ENCODE results near the gene DNAJB8.

DNAJB8 gene

DNA sequence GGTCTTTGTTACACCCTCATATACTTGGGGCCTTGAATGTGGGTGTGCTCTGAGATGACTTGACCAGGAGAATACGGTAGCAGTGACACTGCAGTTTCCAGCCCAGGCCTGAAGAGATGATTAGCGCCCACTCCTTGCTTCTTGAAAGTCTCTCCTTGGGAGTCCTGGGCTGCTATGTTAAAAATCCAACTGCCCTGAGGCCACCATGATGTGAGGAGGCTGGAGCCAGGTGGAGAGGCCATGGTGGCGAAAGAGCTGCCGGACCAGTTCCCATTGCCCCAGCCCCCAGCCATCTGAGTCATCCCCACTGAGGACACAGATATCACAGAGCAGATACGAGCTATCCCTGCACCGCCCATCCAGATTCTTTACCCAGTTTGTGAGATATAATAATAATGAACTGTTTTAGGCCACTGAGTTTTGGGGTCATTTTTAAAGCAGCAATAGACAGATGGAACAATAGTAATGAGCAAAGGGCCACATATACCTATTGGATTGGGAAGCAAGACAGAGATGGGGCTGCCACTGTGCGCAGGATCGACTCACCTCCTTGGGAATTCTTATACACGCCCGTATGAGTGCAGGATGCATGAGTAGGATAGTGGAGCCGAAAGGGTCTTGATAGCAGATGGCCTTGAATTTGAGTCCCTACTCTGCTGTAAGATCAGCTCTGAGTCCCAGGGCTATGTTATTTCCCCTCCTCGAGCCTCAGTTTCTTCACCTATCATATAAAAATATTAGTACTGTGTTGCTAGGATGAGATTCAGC, 38.5 kb upstream of the DNAJB8 start:
- ATAC-seq (ENCODE audit: low read depth) = peak; percentile 62
- H3K9me3 ChIP-seq (ENCODE audit: severe bottlenecking) = no peaks in the 10 kb centered on the region
- no peak overlapping the region for H3K27ac ChIP-seq (ENCODE audit: poor library complexity, severe bottlenecking)
- peaks cover 5% of the 10 kb centered on the region for H3K4me1 ChIP-seq (ENCODE audit: insufficient read depth, poor library complexity, severe bottlenecking)
- H3K36me3 ChIP-seq (ENCODE audit: low read depth) = no peaks in the 10 kb centered on the region
- TF ChIP-seq, protein P1, sequence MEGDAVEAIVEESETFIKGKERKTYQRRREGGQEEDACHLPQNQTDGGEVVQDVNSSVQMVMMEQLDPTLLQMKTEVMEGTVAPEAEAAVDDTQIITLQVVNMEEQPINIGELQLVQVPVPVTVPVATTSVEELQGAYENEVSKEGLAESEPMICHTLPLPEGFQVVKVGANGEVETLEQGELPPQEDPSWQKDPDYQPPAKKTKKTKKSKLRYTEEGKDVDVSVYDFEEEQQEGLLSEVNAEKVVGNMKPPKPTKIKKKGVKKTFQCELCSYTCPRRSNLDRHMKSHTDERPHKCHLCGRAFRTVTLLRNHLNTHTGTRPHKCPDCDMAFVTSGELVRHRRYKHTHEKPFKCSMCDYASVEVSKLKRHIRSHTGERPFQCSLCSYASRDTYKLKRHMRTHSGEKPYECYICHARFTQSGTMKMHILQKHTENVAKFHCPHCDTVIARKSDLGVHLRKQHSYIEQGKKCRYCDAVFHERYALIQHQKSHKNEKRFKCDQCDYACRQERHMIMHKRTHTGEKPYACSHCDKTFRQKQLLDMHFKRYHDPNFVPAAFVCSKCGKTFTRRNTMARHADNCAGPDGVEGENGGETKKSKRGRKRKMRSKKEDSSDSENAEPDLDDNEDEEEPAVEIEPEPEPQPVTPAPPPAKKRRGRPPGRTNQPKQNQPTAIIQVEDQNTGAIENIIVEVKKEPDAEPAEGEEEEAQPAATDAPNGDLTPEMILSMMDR (IDR thresholded peaks at IDR 0.05; ENCODE audit: poor library complexity, severe bottlenecking) = no peak
- no peaks in the 10 kb centered on the region for H3K27me3 ChIP-seq (ENCODE audit: insufficient read depth, poor library complexity, severe bottlenecking)
- no peak overlapping the region for H3K4me3 ChIP-seq (ENCODE audit: severe bottlenecking)
- DNase-seq (ENCODE audit: low spot score) = no peak

DNA sequence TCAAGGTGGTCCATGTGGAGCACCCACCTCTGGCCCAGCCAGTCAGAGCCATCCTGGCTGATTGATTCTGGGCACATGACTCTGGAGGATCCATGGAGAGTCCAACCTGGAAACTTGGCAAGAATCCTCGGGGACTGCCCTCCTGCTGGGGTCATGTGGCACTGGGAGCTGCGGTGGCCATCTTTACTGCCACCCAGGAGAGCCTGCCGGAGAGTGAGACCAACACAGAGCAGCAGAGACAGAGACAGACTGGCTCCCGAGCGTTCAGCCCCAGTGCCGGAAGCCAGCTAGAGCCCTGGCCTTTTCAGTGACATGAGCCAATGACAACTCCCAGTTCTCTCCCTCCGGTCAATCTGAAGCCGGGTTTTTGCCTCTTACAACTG, 37.8 kb upstream of the DNAJB8 start:
- TF ChIP-seq, protein P1 (IDR thresholded peaks at IDR 0.05; ENCODE audit: poor library complexity, severe bottlenecking) = no peak
- ATAC-seq (ENCODE audit: low read depth) = no peak
- H3K27ac ChIP-seq (ENCODE audit: poor library complexity, severe bottlenecking) = no peak overlapping the region

DNA sequence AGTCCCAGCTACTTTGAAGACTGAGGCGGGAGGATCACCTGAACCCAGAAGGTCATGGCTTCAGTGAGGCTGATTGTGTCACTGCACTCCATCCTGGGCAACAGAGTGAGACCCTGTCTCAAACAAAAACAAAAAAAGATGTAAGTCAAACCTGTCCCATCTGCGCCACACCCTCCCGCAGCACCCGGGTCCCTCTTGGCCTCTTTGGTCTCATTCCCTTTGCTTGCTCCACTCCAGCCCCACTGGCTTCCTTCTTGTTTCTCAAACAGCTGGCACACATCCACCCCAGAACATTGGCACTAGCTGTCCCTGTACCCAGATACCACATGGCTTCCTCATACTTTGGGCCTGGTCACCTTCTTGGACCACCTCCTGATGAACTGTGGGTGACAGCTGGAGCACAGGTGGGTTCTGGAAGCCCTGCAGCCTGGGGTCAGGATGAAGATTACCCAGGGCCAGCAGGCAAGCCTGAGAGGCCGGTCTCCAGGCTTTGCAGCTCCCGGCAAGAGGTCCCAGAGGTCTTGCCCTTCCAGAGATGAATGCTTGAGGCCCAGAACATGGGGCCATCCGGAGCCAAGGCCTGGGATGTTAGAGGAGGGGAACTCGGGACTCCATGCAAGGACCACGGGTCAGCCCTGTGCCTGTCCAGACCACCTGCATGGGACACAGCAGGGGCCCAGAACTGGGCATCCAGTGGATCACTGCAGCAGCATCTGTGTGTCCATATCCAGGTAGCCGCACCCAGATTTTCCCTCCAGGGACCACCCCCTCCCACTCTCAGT, 37.3 kb upstream of the DNAJB8 start:
- Histone ChIP-seq H3K27me3 (ENCODE audit: insufficient read depth, poor library complexity, severe bottlenecking) (no peaks in the 10 kb centered on the region), H3K27ac (ENCODE audit: poor library complexity, severe bottlenecking) (no peak overlapping the region), H3K9me3 (ENCODE audit: severe bottlenecking) (no peaks in the 10 kb centered on the region), H3K4me3 (ENCODE audit: severe bottlenecking) (no peak overlapping the region), H3K36me3 (ENCODE audit: low read depth) (no peaks in the 10 kb centered on the region), H3K4me1 (ENCODE audit: insufficient read depth, poor library complexity, severe bottlenecking) (peaks cover 5% of the 10 kb centered on the region)
- ATAC-seq (ENCODE audit: low read depth) (no peak), DNase-seq (ENCODE audit: low spot score) (no peak)
- TF ChIP-seq, protein P1 (IDR thresholded peaks at IDR 0.05; ENCODE audit: poor library complexity, severe bottlenecking) = no peak

More for the DNA sequence above, 37.8 kb upstream of the DNAJB8 start:
- Histone ChIP-seq H3K9me3 (ENCODE audit: severe bottlenecking) (no peaks in the 10 kb centered on the region), H3K4me1 (ENCODE audit: insufficient read depth, poor library complexity, severe bottlenecking) (peaks cover 5% of the 10 kb centered on the region), H3K4me3 (ENCODE audit: severe bottlenecking) (no peak overlapping the region), H3K27me3 (ENCODE audit: insufficient read depth, poor library complexity, severe bottlenecking) (no peaks in the 10 kb centered on the region), H3K36me3 (ENCODE audit: low read depth) (no peaks in the 10 kb centered on the region)
- no peak for DNase-seq (ENCODE audit: low spot score)

DNA sequence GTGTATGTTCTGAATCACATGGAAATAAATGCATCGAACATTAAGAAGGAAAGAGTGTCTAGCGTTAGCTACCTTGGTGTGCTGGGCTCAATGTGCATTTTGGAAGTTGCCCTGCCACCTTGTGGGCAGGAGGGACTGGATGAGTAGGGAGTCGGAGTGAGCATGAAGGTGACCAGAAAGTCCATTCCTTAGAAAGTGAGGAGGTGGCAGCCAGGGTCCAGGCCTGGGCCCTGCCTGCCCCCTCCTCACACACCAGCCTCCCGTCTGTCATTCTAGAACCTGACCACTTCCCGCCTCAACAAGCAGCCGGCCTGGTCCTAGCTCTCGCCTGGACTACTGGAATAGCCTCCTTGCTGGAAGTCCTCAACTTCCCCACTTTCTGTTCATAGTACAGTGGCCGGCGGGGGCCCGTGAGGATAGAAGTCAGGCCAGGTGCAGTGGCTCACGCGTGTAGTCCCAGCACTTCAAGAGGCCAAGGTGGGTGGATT, 36.5 kb upstream of the DNAJB8 start:
- H3K27me3 ChIP-seq (ENCODE audit: insufficient read depth, poor library complexity, severe bottlenecking) = no peaks in the 10 kb centered on the region
- DNase-seq (ENCODE audit: low spot score) (no peak), ATAC-seq (ENCODE audit: low read depth) (no peak)
- TF ChIP-seq, protein P1 (IDR thresholded peaks at IDR 0.05; ENCODE audit: poor library complexity, severe bottlenecking) = peak; percentile 32
- H3K27ac ChIP-seq (ENCODE audit: poor library complexity, severe bottlenecking) = no peak overlapping the region
- H3K4me1 ChIP-seq (ENCODE audit: insufficient read depth, poor library complexity, severe bottlenecking) = peaks cover 5% of the 10 kb centered on the region
- no peaks in the 10 kb centered on the region for H3K9me3 ChIP-seq (ENCODE audit: severe bottlenecking)
- H3K36me3 ChIP-seq (ENCODE audit: low read depth) = no peaks in the 10 kb centered on the region
- no peak overlapping the region for H3K4me3 ChIP-seq (ENCODE audit: severe bottlenecking)
